ENCODE measurements around the gene ORAI2. TPM values are rescaled to one million over a fixed set of nuclear protein-coding genes. Genes with fewer than 3 reads are reported as not detected.
A peak's percentile ranks its signal among the peaks of the same experiment; 100 is the strongest.

The ORAI2 gene
- total RNA-seq, 2 experiments from 2014 or later = 28.7 to 31.5 TPM

- H3K36me3 Mint-ChIP-seq = peaks cover 19% of the 10 kb centered on the region
- H3K4me1 Mint-ChIP-seq (ENCODE audit: low read depth) = peaks cover 78% of the 10 kb centered on the region
- peak overlapping the region; percentile 93 for H3K27ac Mint-ChIP-seq
- DNase-seq = no peak
- no peaks in the 10 kb centered on the region for H3K27me3 Mint-ChIP-seq
- intact Hi-C loops (cut with micrococcal nuclease) = no loop called here
- ChIA-PET CTCF (interaction anchor here (1.8 kb wide), 1 partner anchor 13 kb away, joined by 7 read pairs; no protein-coding TSS in a partner anchor), POLR2A (interaction anchor here (0.6 kb wide), 1 partner anchor 11 kb away, joined by 3 read pairs; no protein-coding TSS in a partner anchor)
- no peak overlapping the region for H3K4me3 Mint-ChIP-seq
- H3K9me3 Mint-ChIP-seq = no peaks in the 10 kb centered on the region
These were observed 4.1 kb upstream of the ORAI2 start for GRCh38 chr7:102429141-102429899.

GRCh38 chr7:102431617-102432298, 1.6 kb upstream of the ORAI2 start:
- ChIA-PET POLR2A (interaction anchor here (0.8 to 2.5 kb wide), 2 partner anchors 17 to 32 kb away, joined by 4 to 12 read pairs; partner anchors contain the start of gene ALKBH4), CTCF (interaction anchor here (2.0 to 2.9 kb wide), 2 partner anchors 19 to 27 kb away, joined by 6 to 11 read pairs; no protein-coding TSS in a partner anchor)
- H3K27ac Mint-ChIP-seq = peak overlapping the region; percentile 93
- peak overlapping the region; percentile 74 for H3K4me3 Mint-ChIP-seq
- peaks cover 63% of the 10 kb centered on the region for H3K4me1 Mint-ChIP-seq (ENCODE audit: low read depth)
- H3K36me3 Mint-ChIP-seq = peaks cover 2% of the 10 kb centered on the region
- H3K9me3 Mint-ChIP-seq = no peaks in the 10 kb centered on the region
- DNase-seq = peak; percentile 72
- intact Hi-C loops (cut with micrococcal nuclease) = loop anchor here (1.0 kb wide), 1 partner anchor 16 kb away; no protein-coding TSS in a partner anchor
- no peaks in the 10 kb centered on the region for H3K27me3 Mint-ChIP-seq

GRCh38 chr7:102432442-102433218, 745 bp upstream of the ORAI2 start:
- ChIA-PET POLR2A (interaction anchor here (0.8 to 2.5 kb wide), 3 partner anchors 17 to 32 kb away, joined by 4 to 12 read pairs (median 4); partner anchors contain the start of gene ALKBH4), CTCF (interaction anchor here (2.0 to 2.9 kb wide), 2 partner anchors 20 to 28 kb away, joined by 6 to 11 read pairs; no protein-coding TSS in a partner anchor)
- peaks cover 3% of the 10 kb centered on the region for H3K36me3 Mint-ChIP-seq
- H3K4me1 Mint-ChIP-seq (ENCODE audit: low read depth) = peaks cover 54% of the 10 kb centered on the region
- no peaks in the 10 kb centered on the region for H3K9me3 Mint-ChIP-seq
- DNase-seq = peak; percentile 25
- H3K4me3 Mint-ChIP-seq = peak overlapping the region; percentile 74
- no peaks in the 10 kb centered on the region for H3K27me3 Mint-ChIP-seq
- peak overlapping the region; percentile 93 for H3K27ac Mint-ChIP-seq
- intact Hi-C loops (cut with micrococcal nuclease) = no loop called here

- Mint-ChIP-seq H3K9me3 (no peaks in the 10 kb centered on the region), H3K4me3 (peak overlapping the region; percentile 81), H3K27ac (peak overlapping the region; percentile 49), H3K36me3 (peaks cover 4% of the 10 kb centered on the region), H3K27me3 (no peaks in the 10 kb centered on the region), H3K4me1 (ENCODE audit: low read depth) (peaks cover 47% of the 10 kb centered on the region)
- CTCF ChIA-PET = interaction anchor here (0.6 to 2.9 kb wide), 5 partner anchors 16 to 36 kb away, joined by 3 to 11 read pairs (median 4); no protein-coding TSS in a partner anchor
- DNase-seq = peak; percentile 40
- POLR2A ChIA-PET = interaction anchor here (0.9 to 2.5 kb wide), 5 partner anchors 8 to 38 kb away, joined by 3 to 12 read pairs (median 4); partner anchors contain the start of genes ALKBH4 and PRKRIP1
- intact Hi-C loops (cut with micrococcal nuclease) = no loop called here
These were observed 688 bp downstream of the ORAI2 start for GRCh38 chr7:102434039-102434486.

GRCh38 chr7:102436118-102436517, 2.7 kb downstream of the ORAI2 start:
- ChIA-PET CTCF (interaction anchor here (1.1 kb wide), 1 partner anchor 31 kb away, joined by 3 read pairs; no protein-coding TSS in a partner anchor), POLR2A (no interaction called here)
- intact Hi-C loops (cut with micrococcal nuclease) = no loop called here
- Mint-ChIP-seq H3K27ac (no peak overlapping the region), H3K27me3 (no peaks in the 10 kb centered on the region), H3K4me3 (no peak overlapping the region), H3K4me1 (ENCODE audit: low read depth) (peaks cover 27% of the 10 kb centered on the region), H3K9me3 (no peaks in the 10 kb centered on the region), H3K36me3 (peaks cover 6% of the 10 kb centered on the region)
- DNase-seq = no peak

GRCh38 chr7:102439963-102440795, 6.8 kb downstream of the ORAI2 start:
- CTCF ChIA-PET = interaction anchor here (1.0 kb wide), 1 partner anchor 22 kb away, joined by 3 read pairs; no protein-coding TSS in a partner anchor

GRCh38 chr7:102444961-102445673, 11.7 kb downstream of the ORAI2 start:
- DNase-seq = no peak
- peaks cover under 1% of the 10 kb centered on the region for H3K4me1 Mint-ChIP-seq (ENCODE audit: low read depth)
- CTCF ChIA-PET = interaction anchor here (1.1 kb wide), 1 partner anchor 22 kb away, joined by 3 read pairs; no protein-coding TSS in a partner anchor
- H3K27me3 Mint-ChIP-seq = no peaks in the 10 kb centered on the region
- intact Hi-C loops (cut with micrococcal nuclease) = no loop called here
- POLR2A ChIA-PET = no interaction called here
- no peak overlapping the region for H3K27ac Mint-ChIP-seq
- H3K4me3 Mint-ChIP-seq = no peak overlapping the region
- H3K9me3 Mint-ChIP-seq = no peaks in the 10 kb centered on the region
- H3K36me3 Mint-ChIP-seq = peaks cover 9% of the 10 kb centered on the region

More at GRCh38 chr7:102439963-102440795, 6.8 kb downstream of the ORAI2 start:
- intact Hi-C loops (cut with micrococcal nuclease) = no loop called here
- H3K27me3 Mint-ChIP-seq = no peaks in the 10 kb centered on the region
- DNase-seq = no peak
- no peak overlapping the region for H3K27ac Mint-ChIP-seq
- no peak overlapping the region for H3K4me3 Mint-ChIP-seq
- H3K36me3 Mint-ChIP-seq = peaks cover 15% of the 10 kb centered on the region
- H3K9me3 Mint-ChIP-seq = no peaks in the 10 kb centered on the region
- POLR2A ChIA-PET = interaction anchor here (0.6 kb wide), 1 partner anchor 11 kb away, joined by 3 read pairs; no protein-coding TSS in a partner anchor
- H3K4me1 Mint-ChIP-seq (ENCODE audit: low read depth) = peaks cover 3% of the 10 kb centered on the region

GRCh38 chr7:102445674-102446071, 12.3 kb downstream of the ORAI2 start:
- POLR2A ChIA-PET = no interaction called here
- Mint-ChIP-seq H3K9me3 (no peaks in the 10 kb centered on the region), H3K27ac (no peak overlapping the region), H3K4me1 (ENCODE audit: low read depth) (peaks cover 4% of the 10 kb centered on the region), H3K36me3 (peaks cover 9% of the 10 kb centered on the region), H3K4me3 (no peak overlapping the region), H3K27me3 (no peaks in the 10 kb centered on the region)
- no peak for DNase-seq
- intact Hi-C loops (cut with micrococcal nuclease) = no loop called here
- CTCF ChIA-PET = interaction anchor here (1.1 kb wide), 1 partner anchor 21 kb away, joined by 3 read pairs; no protein-coding TSS in a partner anchor

- CTCF ChIA-PET = interaction anchor here (1.0 to 1.1 kb wide), 2 partner anchors 20 to 42 kb away, joined by 3 read pairs; no protein-coding TSS in a partner anchor
- no peaks in the 10 kb centered on the region for H3K27me3 Mint-ChIP-seq
- intact Hi-C loops (cut with micrococcal nuclease) = no loop called here
- no peaks in the 10 kb centered on the region for H3K9me3 Mint-ChIP-seq
- no peak for DNase-seq
- peaks cover 7% of the 10 kb centered on the region for H3K36me3 Mint-ChIP-seq
- POLR2A ChIA-PET = no interaction called here
- no peak overlapping the region for H3K27ac Mint-ChIP-seq
- H3K4me3 Mint-ChIP-seq = no peak overlapping the region
- peaks cover 4% of the 10 kb centered on the region for H3K4me1 Mint-ChIP-seq (ENCODE audit: low read depth)
These were observed 13.2 kb downstream of the ORAI2 start for GRCh38 chr7:102446387-102447156.

- POLR2A ChIA-PET = no interaction called here
- intact Hi-C loops (cut with micrococcal nuclease) = no loop called here
- no peak for DNase-seq
- Mint-ChIP-seq H3K27ac (no peak overlapping the region), H3K9me3 (no peaks in the 10 kb centered on the region), H3K4me3 (no peak overlapping the region), H3K36me3 (peaks cover 3% of the 10 kb centered on the region), H3K4me1 (ENCODE audit: low read depth) (peaks cover 4% of the 10 kb centered on the region), H3K27me3 (no peaks in the 10 kb centered on the region)
- CTCF ChIA-PET = interaction anchor here (1.0 to 3.6 kb wide), 2 partner anchors 42 to 43 kb away, joined by 3 to 26 read pairs; no protein-coding TSS in a partner anchor
These were observed 13.9 kb downstream of the ORAI2 start for GRCh38 chr7:102447311-102447710.

Data from activated CD4-positive, alpha-beta memory T cell treated with anti-CD3 and anti-CD28 coated beads for 36 hours (primary cell).